GOT3 (cell line): ENCODE measurements around the gene ERCC6L.
A peak's percentile ranks its signal among the peaks of the same experiment; 100 is the strongest.
"Not testable (repeated sequence)": the region's sequence is repeated elsewhere in the genome, so short reads cannot be mapped to it uniquely, and the experiment has no call there.

Source experiments
- DNase-seq: peaks from one replicate; lab custom pipeline; 2025; ENCODE audit warnings: mixed read lengths; lab: John Stamatoyannopoulos, UW

Gene ERCC6L

GRCh38 chrX:72245461-72246089, 6.7 kb upstream of the ERCC6L start:
- DNase-seq = no peak

GRCh38 chrX:72243472-72243871, 4.6 kb upstream of the ERCC6L start:
- DNase-seq = no peak

- no peak for DNase-seq
Measured at GRCh38 chrX:72240976-72241375, 2.1 kb upstream of the ERCC6L start.

DNA sequence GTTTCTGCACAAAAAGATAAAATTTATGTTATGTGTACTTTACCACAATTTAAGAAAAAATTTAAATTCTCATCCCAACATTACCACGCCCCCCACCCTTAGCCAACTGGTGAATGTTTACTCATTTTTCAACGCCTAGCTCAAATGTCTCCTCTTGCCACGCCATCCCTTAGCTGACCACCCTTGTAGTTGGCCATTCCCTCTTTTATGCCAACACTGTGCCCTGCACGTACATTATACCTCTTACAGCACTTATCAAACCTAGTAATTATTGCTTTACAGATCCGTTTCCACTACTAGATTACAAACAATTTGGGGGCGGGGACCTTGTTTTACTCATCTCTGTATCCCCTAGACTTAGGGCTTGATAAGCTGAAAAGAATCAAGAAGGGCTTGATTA, 644 bp downstream of the ERCC6L start:
- no peak for DNase-seq

DNA sequence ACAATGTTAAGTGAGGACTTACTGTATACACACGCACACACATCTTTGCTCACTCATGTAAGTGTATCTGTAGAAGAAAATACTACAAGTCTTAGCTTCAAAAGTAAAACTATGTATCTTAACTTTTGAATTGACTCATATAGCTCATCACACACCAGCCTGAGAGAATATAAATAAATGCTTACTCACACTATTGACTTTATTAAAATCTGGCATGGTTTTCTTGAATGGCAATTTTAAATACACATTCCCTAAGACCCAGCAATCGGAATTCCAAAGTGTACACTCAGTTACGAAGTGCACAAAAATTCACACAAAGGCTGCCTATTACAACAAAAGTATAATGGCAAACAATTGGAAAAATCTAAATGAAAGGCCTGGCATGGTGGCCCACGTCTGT, 2.0 kb downstream of the ERCC6L start:
- no peak for DNase-seq

DNA sequence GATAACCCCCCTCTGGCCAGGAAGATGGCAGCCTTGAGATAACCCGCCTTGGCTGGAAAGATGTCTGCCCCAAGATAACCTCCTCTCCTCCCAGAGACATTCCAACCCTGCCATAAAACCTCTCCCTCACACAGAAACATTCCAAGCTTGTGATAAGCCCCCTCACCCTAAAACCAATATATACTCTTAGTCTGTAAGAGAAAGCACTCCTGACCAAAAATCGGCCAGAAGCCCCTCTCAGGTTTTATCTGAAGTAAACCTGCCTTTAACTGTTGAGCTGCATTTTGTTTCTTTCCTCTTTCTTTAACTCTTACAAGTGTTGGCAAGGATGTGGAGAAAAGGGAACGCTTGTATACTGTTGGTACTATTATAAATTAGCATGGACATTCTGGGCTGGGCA, 8.5 kb downstream of the ERCC6L start:
- no peak for DNase-seq

GRCh38 chrX:72220375-72220774, 18.5 kb downstream of the ERCC6L start:
- DNase-seq = not testable (repeated sequence)

DNA sequence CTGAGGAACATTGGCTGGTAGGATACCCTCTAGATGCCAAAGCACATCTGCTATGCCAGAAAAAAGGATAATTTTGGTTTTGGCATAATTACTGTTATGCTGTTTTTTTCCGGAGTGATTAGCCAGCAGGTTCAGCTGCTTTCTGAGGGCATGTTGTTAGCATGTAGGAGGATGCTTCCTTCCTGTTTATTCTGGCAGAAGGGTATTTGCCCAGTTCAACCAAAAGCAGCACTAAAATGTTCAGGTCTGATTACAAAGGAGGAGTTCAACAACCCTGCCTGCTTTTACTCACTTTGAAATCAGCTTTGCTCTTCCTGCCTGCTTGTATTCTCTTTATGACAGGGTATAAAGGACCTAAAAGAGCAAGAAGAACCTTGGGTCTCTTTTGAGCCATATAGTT, 21.9 kb downstream of the ERCC6L start:
- no peak for DNase-seq

DNA sequence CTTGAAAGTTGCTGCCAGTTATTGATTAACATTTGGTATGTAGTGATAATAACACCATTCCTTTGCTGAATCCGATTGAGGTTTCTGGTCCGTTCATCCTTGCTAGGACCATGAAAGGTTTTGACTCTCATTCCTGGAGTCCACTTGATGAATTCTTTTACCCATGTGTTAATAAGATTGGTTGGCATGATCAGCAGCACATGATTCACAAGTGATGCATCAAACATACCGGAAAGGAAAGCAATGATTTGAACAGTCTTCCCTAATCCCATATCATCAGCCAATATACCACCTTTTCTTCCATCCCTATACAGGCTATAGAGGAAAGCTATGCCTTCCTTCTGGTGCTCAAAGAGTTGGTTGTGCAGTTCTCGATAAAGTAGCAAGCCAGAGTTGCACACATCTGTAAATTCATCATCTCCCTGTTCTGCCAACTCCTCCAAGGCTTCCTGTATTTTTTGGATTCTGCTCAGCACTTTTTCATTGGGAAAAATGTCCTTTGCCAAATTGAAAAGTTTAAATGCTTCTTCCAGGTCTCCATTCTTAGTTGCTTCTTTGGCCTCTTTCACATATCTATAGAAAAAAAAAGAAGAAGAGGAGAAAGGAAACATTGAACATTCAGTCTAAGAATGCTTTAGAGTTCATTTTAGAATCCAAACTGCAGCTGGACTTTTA, 30.6 kb downstream of the ERCC6L start:
- DNase-seq = no peak

DNA sequence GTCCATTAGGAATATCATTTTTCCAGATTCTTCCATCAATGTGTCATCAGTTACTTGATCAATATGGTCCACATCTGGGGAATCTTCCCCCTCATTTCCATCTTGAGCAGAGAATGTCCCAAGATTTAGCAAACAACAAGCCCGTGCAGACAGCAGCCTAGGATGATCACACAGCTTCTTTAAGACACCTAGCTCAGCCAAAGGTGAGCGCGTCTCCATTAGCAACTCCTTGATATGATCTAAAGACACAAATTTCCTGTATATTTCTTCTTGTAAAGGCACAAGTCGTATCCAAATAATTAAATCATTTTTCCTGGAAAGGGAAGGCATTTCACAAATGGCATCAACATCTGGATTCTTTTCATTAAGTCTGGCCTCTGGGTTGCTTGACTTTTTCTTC, 31.5 kb downstream of the ERCC6L start:
- no peak for DNase-seq

- DNase-seq = no peak
Measured at GRCh38 chrX:72205706-72206105, 33.1 kb downstream of the ERCC6L start.

- no peak for DNase-seq
Measured at GRCh38 chrX:72203421-72203820, 35.4 kb downstream of the ERCC6L start.

GRCh38 chrX:72202792-72203401, 35.9 kb downstream of the ERCC6L start:
- no peak for DNase-seq

GRCh38 chrX:72201836-72202536, 36.8 kb downstream of the ERCC6L start:
- DNase-seq = no peak

GRCh38 chrX:72182924-72183323, 55.9 kb downstream of the ERCC6L start:
- DNase-seq = no peak

DNA sequence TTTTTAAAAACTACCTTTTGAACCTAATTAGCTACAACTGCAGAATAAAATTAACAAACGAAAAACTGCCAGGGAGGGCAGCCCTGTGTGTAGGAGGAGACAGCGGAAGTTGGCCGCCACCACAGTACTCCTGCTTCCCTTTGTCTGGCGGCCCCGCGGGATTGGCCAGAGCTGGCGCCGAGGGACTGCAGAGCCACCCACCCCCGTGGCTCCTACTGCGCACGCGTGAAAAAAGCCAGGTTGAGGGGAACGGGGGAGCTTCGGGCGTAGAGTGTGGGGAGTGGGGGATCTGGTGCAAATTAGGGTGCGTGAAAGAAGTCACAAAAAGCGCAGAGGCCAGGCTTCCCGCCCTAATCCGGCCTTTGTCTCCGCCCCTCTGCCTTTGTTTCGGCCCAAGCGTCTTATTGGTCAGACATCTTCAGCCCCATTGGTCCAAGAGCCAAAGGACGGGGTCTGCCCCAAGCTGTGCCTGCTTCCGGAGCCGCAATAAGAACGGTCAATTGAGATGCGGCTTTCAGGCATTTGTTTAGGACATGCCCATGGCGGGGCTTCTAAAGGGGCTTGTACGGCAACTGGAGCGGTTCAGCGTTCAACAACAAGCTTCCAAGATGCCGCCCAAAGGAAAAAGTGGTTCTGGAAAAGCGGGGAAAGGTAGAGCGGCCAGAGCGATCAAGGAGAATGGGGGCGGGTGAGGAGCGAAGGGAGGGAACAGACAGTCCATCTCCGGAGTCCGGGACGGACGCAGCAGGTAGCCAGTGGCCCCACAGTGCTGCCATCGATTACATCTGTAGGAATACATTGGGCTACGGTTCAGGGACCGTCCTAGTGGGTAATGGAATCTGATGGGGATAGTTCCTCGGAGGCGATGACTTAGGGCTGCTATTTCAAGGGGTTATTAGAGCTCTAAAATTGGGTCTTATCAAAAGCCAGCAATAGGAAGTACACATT, 57.4 kb downstream of the ERCC6L start, which contains the start of gene PIN4:
Gene PIN4, plus strand, starts transcription at position 580 of the 948 bp plus-strand sequence. Its CDS starts 29 bp downstream, at position 609.
- DNase-seq = peak; percentile 76

DNA sequence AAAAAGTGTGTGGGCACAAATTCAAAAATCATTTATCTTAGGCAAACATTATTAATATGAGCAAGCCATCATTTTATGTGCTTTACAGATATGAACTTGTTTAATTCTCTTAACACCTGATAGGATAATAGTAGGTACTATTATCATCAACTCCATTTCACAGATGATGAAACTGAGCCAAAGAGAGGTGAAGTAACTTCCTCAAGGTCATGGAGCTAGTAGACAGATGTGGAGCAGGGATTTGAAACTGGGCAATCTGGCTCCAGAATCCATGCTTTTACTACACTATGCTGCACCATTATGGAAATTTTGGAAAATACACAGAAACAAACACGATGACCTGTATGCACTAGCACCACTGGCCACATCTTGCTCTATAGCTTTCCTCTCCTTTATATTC, 58.3 kb downstream of the ERCC6L start:
- DNase-seq = no peak

DNA sequence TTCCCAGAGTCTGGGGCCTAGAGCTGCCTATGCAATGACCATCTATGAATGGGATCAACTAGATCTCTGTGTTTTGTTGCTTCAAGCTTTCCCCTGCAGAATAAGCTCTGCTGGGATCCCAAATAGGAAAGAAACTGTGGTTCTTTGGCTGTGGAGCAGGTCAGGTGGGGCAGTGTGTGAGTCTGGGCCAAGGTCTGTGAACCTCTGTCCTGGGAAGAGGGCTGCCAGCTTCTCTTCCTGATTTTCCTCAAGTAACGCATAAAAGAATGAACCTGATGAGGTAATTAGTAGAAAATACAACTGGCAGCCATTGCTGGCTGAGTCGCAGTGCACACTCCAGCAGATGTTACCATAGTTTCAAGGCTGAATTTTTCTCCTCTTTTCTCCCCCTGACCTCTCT, 61.8 kb downstream of the ERCC6L start:
- DNase-seq = no peak

- DNase-seq = not testable (repeated sequence)
Measured at GRCh38 chrX:72176289-72176688, 62.5 kb downstream of the ERCC6L start.

- no peak for DNase-seq
Measured at GRCh38 chrX:72169008-72169728, 69.7 kb downstream of the ERCC6L start.

DNA sequence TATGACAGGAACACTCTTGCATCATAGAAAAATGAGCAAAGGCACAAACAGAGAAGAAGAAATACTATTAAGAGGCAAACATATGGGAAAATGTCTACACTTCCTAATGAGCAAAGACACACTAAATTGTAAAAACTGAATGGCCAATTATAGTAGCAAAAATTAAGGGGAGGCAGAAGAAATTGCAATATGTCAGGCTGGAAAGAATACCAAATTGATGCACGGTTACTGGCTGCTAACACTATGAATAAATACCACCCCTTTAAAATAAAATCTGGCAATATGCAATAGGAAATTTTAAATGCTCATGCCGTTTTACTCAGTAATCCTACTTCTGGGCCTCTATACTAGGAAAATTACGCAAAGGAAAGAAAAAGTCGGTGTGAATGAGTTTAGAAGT, 73.3 kb downstream of the ERCC6L start:
- DNase-seq = no peak
